CD8-positive, alpha-beta memory T cell (primary cell): ENCODE results near the gene HMGCLL1. TPM values are rescaled to one million over a fixed set of nuclear protein-coding genes. Genes with fewer than 3 reads are reported as not detected.

Experiments used
- CTCF ChIA-PET: fragments of 350-600 bp; sonication (Branson Sonifier 250); formaldehyde crosslinking; loops from one replicate; lab custom pipeline; 2021; ENCODE audit warnings: antibody characterized with exemption; lab: Charles Lee
- POLR2A ChIA-PET: fragments of 350-600 bp; sonication (Branson Sonifier 250); formaldehyde crosslinking; loops from one replicate; lab custom pipeline; 2021; ENCODE audit warnings: antibody characterized with exemption; lab: Charles Lee
- DNase-seq, 5 donors: peaks; one replicate each; pipeline versions ENCODE4 v3.0.0 to v3.0.0-alpha.2; 2020 to 2022; ENCODE audit warnings: mixed read lengths in 1 of 5
- H3K27ac ChIP-seq: one replicate; pipeline ENCODE4 v1.7.0; 2013; ENCODE audit warnings: low read depth, mild to moderate bottlenecking, low read length, moderate library complexity
- H3K27me3 ChIP-seq: 2 replicates; pipeline ENCODE4 v1.7.0; 2013; ENCODE audit warnings: low read length, mild to moderate bottlenecking; ENCODE audit not compliant: insufficient read depth, poor library complexity, severe bottlenecking
- H3K36me3 ChIP-seq: 2 replicates; pipeline ENCODE4 v1.7.0; 2013; ENCODE audit warnings: mild to moderate bottlenecking, low read length, moderate library complexity; ENCODE audit not compliant: insufficient read depth
- H3K4me1 ChIP-seq: 2 replicates; pipeline ENCODE4 v1.7.0; 2013; ENCODE audit warnings: mild to moderate bottlenecking, low read length, moderate library complexity; ENCODE audit not compliant: insufficient read depth
- H3K4me3 ChIP-seq: 2 replicates; pipeline ENCODE4 v1.7.0; 2013; ENCODE audit warnings: mild to moderate bottlenecking, low read length
- H3K9me3 ChIP-seq: 2 replicates; pipeline ENCODE4 v1.7.0; 2013; ENCODE audit warnings: mild to moderate bottlenecking, low read length
- H3K27ac Mint-ChIP-seq, 8 donors: one replicate each; pipeline ENCODE4 v1.8.0; 2020 to 2021; ENCODE audit warnings: mixed read lengths in 8 of 8, mild to moderate bottlenecking in 6 of 8, inconsistent platforms in 3 of 8, moderate library complexity in 3 of 8
- H3K27me3 Mint-ChIP-seq, 2 donors: one replicate each; pipeline ENCODE4 v1.8.0; 2020 to 2021; ENCODE audit warnings: mixed read lengths in 2 of 2, mild to moderate bottlenecking in 1 of 2, moderate library complexity in 1 of 2
- H3K36me3 Mint-ChIP-seq, 3 donors: one replicate each; pipeline ENCODE4 v1.8.0; 2020 to 2021; ENCODE audit warnings: mixed read lengths in 3 of 3, inconsistent platforms in 1 of 3, mild to moderate bottlenecking in 1 of 3
- H3K4me1 Mint-ChIP-seq, 3 donors: one replicate each; pipeline ENCODE4 v1.8.0; 2020 to 2021; ENCODE audit warnings: mixed read lengths in 3 of 3, inconsistent platforms in 1 of 3, mild to moderate bottlenecking in 1 of 3
- H3K4me3 Mint-ChIP-seq, 7 donors: one replicate each; pipeline ENCODE4 v1.8.0; 2020 to 2021; ENCODE audit warnings: mixed read lengths in 7 of 7, mild to moderate bottlenecking in 6 of 7, moderate library complexity in 4 of 7, inconsistent platforms in 2 of 7
- H3K9me3 Mint-ChIP-seq, 5 donors: one replicate each; pipeline ENCODE4 v1.8.0; 2020 to 2022; ENCODE audit warnings: mixed read lengths in 5 of 5, mild to moderate bottlenecking in 3 of 5, moderate library complexity in 2 of 5, inconsistent platforms in 1 of 5
- polyA plus RNA-seq: library from polyadenylated mRNA; unstranded; fragments of 300-500 nt; fragmentation: Illumina TruSeq; gene quantifications from one replicate; pipeline ENCODE4 v1.2.3, GENCODE V29; 2021
- total RNA-seq, 2 experiments: library from RNA; stranded (reverse); gene quantifications; one replicate each; pipeline ENCODE4 v1.2.3, GENCODE V29; 2021

Gene HMGCLL1
- total and polyA plus RNA-seq, 3 experiments from 2014 or later, result not detected

GRCh38 chr6:55495277-55495676 is 83.7 kb downstream of the HMGCLL1 start:
- no peaks in the 10 kb centered on the region for H3K4me1 ChIP-seq
- POLR2A ChIA-PET, result no interaction called here
- H3K9me3 ChIP-seq, result no peaks in the 10 kb centered on the region
- H3K36me3 Mint-ChIP-seq, result no peaks in the 10 kb centered on the region
- DNase-seq, result no peak
- H3K27ac Mint-ChIP-seq, result no peak overlapping the region
- H3K4me3 ChIP-seq, result no peak overlapping the region
- no peak overlapping the region for H3K27ac ChIP-seq
- no peaks in the 10 kb centered on the region for H3K36me3 ChIP-seq
- no peaks in the 10 kb centered on the region for H3K27me3 ChIP-seq
- peaks cover 0 to 15% (median 7%) of the 10 kb centered on the region in 5 donors for H3K9me3 Mint-ChIP-seq
- no peaks in the 10 kb centered on the region for H3K4me1 Mint-ChIP-seq
- no peaks in the 10 kb centered on the region for H3K27me3 Mint-ChIP-seq
- no peak overlapping the region for H3K4me3 Mint-ChIP-seq
- CTCF ChIA-PET, result no interaction called here

GRCh38 chr6:55494411-55494810 is 84.6 kb downstream of the HMGCLL1 start:
- Mint-ChIP-seq H3K36me3 (no peaks in the 10 kb centered on the region), H3K9me3 (peaks cover 0 to 15% (median 7%) of the 10 kb centered on the region in 5 donors), H3K4me3 (no peak overlapping the region), H3K27ac (no peak overlapping the region), H3K4me1 (no peaks in the 10 kb centered on the region), H3K27me3 (peaks cover 0 to 2% of the 10 kb centered on the region in 2 donors)
- ChIA-PET POLR2A (no interaction called here), CTCF (no interaction called here)
- Histone ChIP-seq H3K4me3 (no peak overlapping the region), H3K27me3 (no peaks in the 10 kb centered on the region), H3K36me3 (no peaks in the 10 kb centered on the region), H3K27ac (no peak overlapping the region), H3K4me1 (no peaks in the 10 kb centered on the region), H3K9me3 (no peaks in the 10 kb centered on the region)
- DNase-seq, result no peak

- no peaks in the 10 kb centered on the region for H3K36me3 ChIP-seq
- no peaks in the 10 kb centered on the region for H3K4me1 ChIP-seq
- no peaks in the 10 kb centered on the region for H3K9me3 ChIP-seq
- H3K27ac ChIP-seq, result no peak overlapping the region
- no peak overlapping the region for H3K4me3 Mint-ChIP-seq
- POLR2A ChIA-PET, result no interaction called here
- H3K4me1 Mint-ChIP-seq, result no peaks in the 10 kb centered on the region
- H3K27me3 ChIP-seq, result no peaks in the 10 kb centered on the region
- no peak overlapping the region for H3K27ac Mint-ChIP-seq
- H3K4me3 ChIP-seq, result no peak overlapping the region
- DNase-seq, result no peak
- H3K9me3 Mint-ChIP-seq, result peaks cover 2 to 13% (median 9%) of the 10 kb centered on the region in 5 donors
- CTCF ChIA-PET, result no interaction called here
- H3K27me3 Mint-ChIP-seq, result peaks cover 0 to 2% of the 10 kb centered on the region in 2 donors
- no peaks in the 10 kb centered on the region for H3K36me3 Mint-ChIP-seq
These were observed 86.7 kb downstream of the HMGCLL1 start for GRCh38 chr6:55492259-55492658.

DNA sequence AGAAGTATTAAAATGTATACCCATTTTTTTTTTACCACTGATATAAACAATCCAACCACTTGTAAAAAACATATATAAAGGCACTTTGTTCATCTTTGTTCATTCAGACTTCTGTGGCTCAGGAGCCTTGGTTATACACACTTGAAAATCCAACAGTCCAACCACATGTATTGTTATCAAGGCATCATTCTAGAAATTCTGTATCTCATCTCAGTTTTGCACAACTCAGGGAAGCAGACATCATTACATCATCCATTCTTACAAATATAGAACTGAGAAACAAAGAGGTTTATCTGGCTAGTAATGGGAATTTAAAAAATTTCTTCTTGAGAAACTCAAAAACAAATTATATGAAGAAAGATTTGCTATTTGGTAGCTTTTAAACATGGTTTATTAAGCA is 88.1 kb downstream of the HMGCLL1 start:
- Histone ChIP-seq H3K27me3 (no peaks in the 10 kb centered on the region), H3K9me3 (no peaks in the 10 kb centered on the region), H3K36me3 (no peaks in the 10 kb centered on the region), H3K4me3 (no peak overlapping the region), H3K27ac (no peak overlapping the region), H3K4me1 (no peaks in the 10 kb centered on the region)
- H3K36me3 Mint-ChIP-seq, result no peaks in the 10 kb centered on the region
- ChIA-PET POLR2A (no interaction called here), CTCF (no interaction called here)
- no peak overlapping the region for H3K4me3 Mint-ChIP-seq
- no peak overlapping the region for H3K27ac Mint-ChIP-seq
- H3K9me3 Mint-ChIP-seq, result peaks cover 2 to 13% (median 9%) of the 10 kb centered on the region in 5 donors
- peaks cover 0 to 2% of the 10 kb centered on the region in 2 donors for H3K27me3 Mint-ChIP-seq
- no peaks in the 10 kb centered on the region for H3K4me1 Mint-ChIP-seq
- DNase-seq, result no peak

DNA sequence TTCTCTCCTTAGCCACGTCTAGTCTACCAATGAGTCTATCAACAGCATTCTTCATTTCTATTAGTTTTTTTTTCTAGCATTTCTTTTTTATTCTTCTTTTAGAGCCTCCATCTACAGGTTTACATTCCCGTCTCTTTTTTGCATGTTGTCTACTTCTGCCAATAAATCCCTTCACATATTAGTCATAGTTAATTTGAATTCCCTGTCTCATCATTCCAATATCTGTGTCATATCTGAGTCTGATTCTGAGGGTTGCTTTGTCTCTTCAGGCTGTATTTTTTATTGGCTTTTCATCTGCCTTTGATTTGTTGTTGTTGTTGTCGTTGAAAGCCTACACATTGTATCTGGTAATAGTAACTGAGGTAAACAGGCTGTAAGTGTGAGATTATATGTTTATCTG is 104.6 kb downstream of the HMGCLL1 start:
- no peak for DNase-seq
- H3K4me3 Mint-ChIP-seq, result no peak overlapping the region
- H3K4me1 Mint-ChIP-seq, result no peaks in the 10 kb centered on the region
- ChIA-PET CTCF (no interaction called here), POLR2A (no interaction called here)
- no peaks in the 10 kb centered on the region for H3K36me3 Mint-ChIP-seq
- H3K9me3 ChIP-seq, result no peaks in the 10 kb centered on the region
- no peak overlapping the region for H3K4me3 ChIP-seq
- H3K27ac Mint-ChIP-seq, result no peak overlapping the region
- peaks cover 0 to 36% (median 4%) of the 10 kb centered on the region in 5 donors for H3K9me3 Mint-ChIP-seq
- H3K36me3 ChIP-seq, result no peaks in the 10 kb centered on the region
- no peaks in the 10 kb centered on the region for H3K27me3 Mint-ChIP-seq
- H3K27ac ChIP-seq, result no peak overlapping the region
- no peaks in the 10 kb centered on the region for H3K4me1 ChIP-seq
- no peaks in the 10 kb centered on the region for H3K27me3 ChIP-seq

DNA sequence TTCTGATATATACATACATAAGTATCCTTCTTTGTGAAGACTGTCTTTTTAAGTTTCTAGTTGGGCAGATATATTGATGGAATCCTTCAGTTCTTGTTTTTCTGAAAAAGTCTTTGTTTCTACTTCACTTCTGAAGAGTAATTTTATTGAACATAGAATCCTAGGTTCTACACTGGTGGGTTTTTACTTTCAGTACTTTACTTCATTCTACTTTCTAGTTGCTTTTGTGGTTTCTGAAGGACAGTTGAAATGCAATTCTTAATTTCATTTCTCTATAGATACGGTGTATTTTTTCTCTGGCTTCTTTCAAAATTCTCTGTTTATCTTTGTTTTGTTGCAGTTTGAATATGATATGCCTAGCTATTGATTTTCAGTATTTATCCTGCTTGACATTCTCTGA is 105.3 kb downstream of the HMGCLL1 start:
- H3K4me3 ChIP-seq, result no peak overlapping the region
- no peaks in the 10 kb centered on the region for H3K36me3 ChIP-seq
- H3K27ac ChIP-seq, result no peak overlapping the region
- no peaks in the 10 kb centered on the region for H3K36me3 Mint-ChIP-seq
- H3K4me1 Mint-ChIP-seq, result no peaks in the 10 kb centered on the region
- no peaks in the 10 kb centered on the region for H3K27me3 ChIP-seq
- CTCF ChIA-PET, result no interaction called here
- H3K4me1 ChIP-seq, result no peaks in the 10 kb centered on the region
- no peaks in the 10 kb centered on the region for H3K9me3 ChIP-seq
- no peak overlapping the region for H3K4me3 Mint-ChIP-seq
- POLR2A ChIA-PET, result no interaction called here
- H3K27me3 Mint-ChIP-seq, result no peaks in the 10 kb centered on the region
- H3K27ac Mint-ChIP-seq, result no peak overlapping the region
- DNase-seq, result no peak
- peaks cover 0 to 39% (median 4%) of the 10 kb centered on the region in 5 donors for H3K9me3 Mint-ChIP-seq

DNA sequence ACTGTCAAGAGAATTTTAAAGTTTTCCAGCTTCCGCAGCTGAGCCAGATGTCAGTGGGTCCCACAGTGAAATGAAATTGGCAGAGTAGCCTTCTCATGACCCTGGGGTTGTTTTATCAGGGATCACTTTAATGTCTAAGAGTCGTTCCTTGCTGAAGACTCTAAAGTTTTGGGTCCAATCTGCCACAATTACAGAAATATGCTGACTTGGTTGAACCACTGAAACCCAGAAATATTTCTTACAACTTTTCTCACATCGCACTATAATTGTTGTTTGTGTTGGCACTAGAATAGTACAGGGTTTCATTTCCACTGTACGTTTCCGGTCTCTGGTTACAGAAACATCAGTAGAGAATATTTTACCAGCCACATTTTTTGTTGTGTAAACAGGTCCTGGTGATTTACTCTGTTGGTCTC is 109.0 kb downstream of the HMGCLL1 start:
- H3K27me3 ChIP-seq, result no peaks in the 10 kb centered on the region
- H3K27ac ChIP-seq, result no peak overlapping the region
- Mint-ChIP-seq H3K27ac (peak overlapping the region in 1 of 8 donors; percentile 29), H3K36me3 (no peaks in the 10 kb centered on the region), H3K4me3 (no peak overlapping the region), H3K4me1 (no peaks in the 10 kb centered on the region), H3K27me3 (no peaks in the 10 kb centered on the region), H3K9me3 (peaks cover 0 to 29% (median 3%) of the 10 kb centered on the region in 5 donors)
- no peak overlapping the region for H3K4me3 ChIP-seq
- DNase-seq, result no peak
- H3K36me3 ChIP-seq, result no peaks in the 10 kb centered on the region
- no peaks in the 10 kb centered on the region for H3K4me1 ChIP-seq
- ChIA-PET POLR2A (no interaction called here), CTCF (no interaction called here)
- H3K9me3 ChIP-seq, result no peaks in the 10 kb centered on the region

- CTCF ChIA-PET, result no interaction called here
- Histone ChIP-seq H3K36me3 (no peaks in the 10 kb centered on the region), H3K27ac (no peak overlapping the region), H3K4me1 (no peaks in the 10 kb centered on the region), H3K4me3 (no peak overlapping the region), H3K9me3 (no peaks in the 10 kb centered on the region), H3K27me3 (no peaks in the 10 kb centered on the region)
- DNase-seq, result no peak
- Mint-ChIP-seq H3K4me1 (no peaks in the 10 kb centered on the region), H3K27ac (no peak overlapping the region), H3K4me3 (no peak overlapping the region), H3K9me3 (peaks cover 0 to 20% (median 14%) of the 10 kb centered on the region in 5 donors), H3K27me3 (no peaks in the 10 kb centered on the region), H3K36me3 (no peaks in the 10 kb centered on the region)
- POLR2A ChIA-PET, result no interaction called here
These were observed 123.0 kb downstream of the HMGCLL1 start for GRCh38 chr6:55456016-55456415.

DNA sequence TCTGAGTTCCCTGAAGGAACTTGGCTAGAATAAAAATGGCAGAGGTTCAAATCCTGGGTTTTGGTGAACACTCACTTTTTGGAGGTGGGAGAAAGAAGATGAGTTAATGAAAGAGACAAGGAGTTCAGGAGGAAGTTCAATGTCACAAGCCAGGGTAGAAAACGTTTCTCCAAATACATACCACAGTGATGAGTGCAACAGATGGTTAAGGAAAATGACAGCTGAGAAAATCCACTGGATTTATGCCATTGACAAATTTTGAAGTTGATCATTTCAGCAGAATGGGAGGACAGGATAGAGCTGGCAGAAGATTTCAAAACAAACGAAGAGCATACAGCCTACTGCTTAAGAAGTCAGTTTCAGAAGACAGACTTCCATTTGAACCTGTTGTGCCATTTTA is 129.0 kb downstream of the HMGCLL1 start:
- peaks cover 2 to 25% (median 14%) of the 10 kb centered on the region in 5 donors for H3K9me3 Mint-ChIP-seq
- POLR2A ChIA-PET, result no interaction called here
- Histone ChIP-seq H3K27me3 (no peaks in the 10 kb centered on the region), H3K36me3 (no peaks in the 10 kb centered on the region), H3K4me1 (no peaks in the 10 kb centered on the region), H3K4me3 (no peak overlapping the region), H3K27ac (no peak overlapping the region), H3K9me3 (no peaks in the 10 kb centered on the region)
- H3K4me3 Mint-ChIP-seq, result no peak overlapping the region
- no peaks in the 10 kb centered on the region for H3K27me3 Mint-ChIP-seq
- H3K27ac Mint-ChIP-seq, result peak overlapping the region in 1 of 8 donors; percentile 12
- no peak for DNase-seq
- no peaks in the 10 kb centered on the region for H3K4me1 Mint-ChIP-seq
- CTCF ChIA-PET, result no interaction called here
- H3K36me3 Mint-ChIP-seq, result no peaks in the 10 kb centered on the region
